ENCODE results near the gene FGR.
"Not testable (repeated sequence)": the region's sequence is repeated elsewhere in the genome, so short reads cannot be mapped to it uniquely, and the experiment has no call there.

The FGR gene

GRCh38 chr1:27634985-27635367 is at the start of gene FGR:
Gene FGR (minus strand): TSS chr1:27635185. CDS start chr1:27623916, 11,269 bp downstream.
- peak within 1 kb of the TSS; percentile 45 for H2AFZ ChIP-seq (ENCODE audit: low read length, unreplicated experiment)

GRCh38 chr1:27684176-27684575 is 49.2 kb upstream of the FGR start:
- H3K36me3 ChIP-seq (ENCODE audit: insufficient read depth, low read length), result no peaks in the 10 kb centered on the region
- no peak overlapping the region for H2AFZ ChIP-seq (ENCODE audit: low read length, unreplicated experiment)
- H3K4me3 ChIP-seq (ENCODE audit: low read depth, low read length), result no peak overlapping the region
- no peak overlapping the region for H3K27ac ChIP-seq (ENCODE audit: low read depth, low read length)
- H3K79me2 ChIP-seq (ENCODE audit: control insufficient read depth, insufficient read depth, low read length, unreplicated experiment), result no peaks in the 10 kb centered on the region
- no peaks in the 10 kb centered on the region for H3K27me3 ChIP-seq (ENCODE audit: insufficient read depth, low read length)
- peaks cover 3% of the 10 kb centered on the region for H3K4me1 ChIP-seq (ENCODE audit: control insufficient read depth, insufficient read depth, low read length, unreplicated experiment)

More at GRCh38 chr1:27634985-27635367, at the start of gene FGR:
- Histone ChIP-seq H3K36me3 (ENCODE audit: insufficient read depth, low read length) (no peaks in the 10 kb centered on the region), H3K27me3 (ENCODE audit: insufficient read depth, low read length) (peaks cover 18% of the 10 kb centered on the region; the same call in 1 of the 2 replicates), H3K4me3 (ENCODE audit: low read depth, low read length) (peak within 1 kb of the TSS; percentile 63), H3K4me1 (ENCODE audit: control insufficient read depth, insufficient read depth, low read length, unreplicated experiment) (peaks cover 11% of the 10 kb centered on the region), H3K27ac (ENCODE audit: low read depth, low read length) (no peak within 1 kb of the TSS), H3K79me2 (ENCODE audit: control insufficient read depth, insufficient read depth, low read length, unreplicated experiment) (no peaks in the 10 kb centered on the region)

GRCh38 chr1:27682351-27682944 is 47.5 kb upstream of the FGR start:
- H3K27ac ChIP-seq (ENCODE audit: low read depth, low read length), result no peak overlapping the region

GRCh38 chr1:27681580-27681979 is 46.6 kb upstream of the FGR start:
- not testable (repeated sequence) for H3K4me3 ChIP-seq (ENCODE audit: low read depth, low read length); H3K27me3 ChIP-seq (ENCODE audit: insufficient read depth, low read length); H3K36me3 ChIP-seq (ENCODE audit: insufficient read depth, low read length); H2AFZ ChIP-seq (ENCODE audit: low read length, unreplicated experiment); H3K79me2 ChIP-seq (ENCODE audit: control insufficient read depth, insufficient read depth, low read length, unreplicated experiment); H3K4me1 ChIP-seq (ENCODE audit: control insufficient read depth, insufficient read depth, low read length, unreplicated experiment); H3K27ac ChIP-seq (ENCODE audit: low read depth, low read length)

More at GRCh38 chr1:27682351-27682944, 47.5 kb upstream of the FGR start:
- Histone ChIP-seq H3K27me3 (ENCODE audit: insufficient read depth, low read length) (no peaks in the 10 kb centered on the region), H3K36me3 (ENCODE audit: insufficient read depth, low read length) (no peaks in the 10 kb centered on the region), H2AFZ (ENCODE audit: low read length, unreplicated experiment) (no peak overlapping the region), H3K4me3 (ENCODE audit: low read depth, low read length) (no peak overlapping the region), H3K79me2 (ENCODE audit: control insufficient read depth, insufficient read depth, low read length, unreplicated experiment) (no peaks in the 10 kb centered on the region), H3K4me1 (ENCODE audit: control insufficient read depth, insufficient read depth, low read length, unreplicated experiment) (no peaks in the 10 kb centered on the region)

GRCh38 chr1:27680225-27680791 is 45.3 kb upstream of the FGR start:
- not testable (repeated sequence) for H3K4me3 ChIP-seq (ENCODE audit: low read depth, low read length); H3K27ac ChIP-seq (ENCODE audit: low read depth, low read length); H2AFZ ChIP-seq (ENCODE audit: low read length, unreplicated experiment); H3K79me2 ChIP-seq (ENCODE audit: control insufficient read depth, insufficient read depth, low read length, unreplicated experiment); H3K27me3 ChIP-seq (ENCODE audit: insufficient read depth, low read length); H3K36me3 ChIP-seq (ENCODE audit: insufficient read depth, low read length); H3K4me1 ChIP-seq (ENCODE audit: control insufficient read depth, insufficient read depth, low read length, unreplicated experiment)

GRCh38 chr1:27678747-27679146 is 43.8 kb upstream of the FGR start:
- Histone ChIP-seq H3K36me3 (ENCODE audit: insufficient read depth, low read length) (no peaks in the 10 kb centered on the region), H3K79me2 (ENCODE audit: control insufficient read depth, insufficient read depth, low read length, unreplicated experiment) (no peaks in the 10 kb centered on the region), H2AFZ (ENCODE audit: low read length, unreplicated experiment) (no peak overlapping the region), H3K27me3 (ENCODE audit: insufficient read depth, low read length) (no peaks in the 10 kb centered on the region), H3K27ac (ENCODE audit: low read depth, low read length) (no peak overlapping the region), H3K4me3 (ENCODE audit: low read depth, low read length) (no peak overlapping the region), H3K4me1 (ENCODE audit: control insufficient read depth, insufficient read depth, low read length, unreplicated experiment) (no peaks in the 10 kb centered on the region)

- Histone ChIP-seq H3K4me3 (ENCODE audit: low read depth, low read length) (no peak overlapping the region), H2AFZ (ENCODE audit: low read length, unreplicated experiment) (no peak overlapping the region), H3K27me3 (ENCODE audit: insufficient read depth, low read length) (no peaks in the 10 kb centered on the region), H3K4me1 (ENCODE audit: control insufficient read depth, insufficient read depth, low read length, unreplicated experiment) (peaks cover 11% of the 10 kb centered on the region), H3K27ac (ENCODE audit: low read depth, low read length) (no peak overlapping the region), H3K79me2 (ENCODE audit: control insufficient read depth, insufficient read depth, low read length, unreplicated experiment) (peaks cover 7% of the 10 kb centered on the region), H3K36me3 (ENCODE audit: insufficient read depth, low read length) (no peaks in the 10 kb centered on the region)
These were observed 41.4 kb upstream of the FGR start for GRCh38 chr1:27676410-27676809.

GRCh38 chr1:27672750-27673112 is 37.7 kb upstream of the FGR start:
- H3K4me1 ChIP-seq (ENCODE audit: control insufficient read depth, insufficient read depth, low read length, unreplicated experiment), result peaks cover 23% of the 10 kb centered on the region
- H3K4me3 ChIP-seq (ENCODE audit: low read depth, low read length), result peak overlapping the region; percentile 98
- peaks cover 32% of the 10 kb centered on the region for H3K36me3 ChIP-seq (ENCODE audit: insufficient read depth, low read length)
- no peaks in the 10 kb centered on the region for H3K27me3 ChIP-seq (ENCODE audit: insufficient read depth, low read length)
- peaks cover 42% of the 10 kb centered on the region for H3K79me2 ChIP-seq (ENCODE audit: control insufficient read depth, insufficient read depth, low read length, unreplicated experiment)
- peak overlapping the region; percentile 88 for H3K27ac ChIP-seq (ENCODE audit: low read depth, low read length)
- peak overlapping the region; percentile 48 for H2AFZ ChIP-seq (ENCODE audit: low read length, unreplicated experiment)

GRCh38 chr1:27671964-27672749 is 37.2 kb upstream of the FGR start, which contains the start of gene IFI6:
Gene IFI6 (minus strand): TSS chr1:27672192. CDS start chr1:27669314, 2,878 bp downstream.
- H3K27ac ChIP-seq (ENCODE audit: low read depth, low read length), result peak within 1 kb of the TSS; percentile 88
- H3K4me3 ChIP-seq (ENCODE audit: low read depth, low read length), result peak within 1 kb of the TSS; percentile 98
- H3K4me1 ChIP-seq (ENCODE audit: control insufficient read depth, insufficient read depth, low read length, unreplicated experiment), result peaks cover 29% of the 10 kb centered on the region
- peaks cover 35% of the 10 kb centered on the region for H3K36me3 ChIP-seq (ENCODE audit: insufficient read depth, low read length)
- no peaks in the 10 kb centered on the region for H3K27me3 ChIP-seq (ENCODE audit: insufficient read depth, low read length)
- H3K79me2 ChIP-seq (ENCODE audit: control insufficient read depth, insufficient read depth, low read length, unreplicated experiment), result peaks cover 46% of the 10 kb centered on the region
- H2AFZ ChIP-seq (ENCODE audit: low read length, unreplicated experiment), result peak within 1 kb of the TSS; percentile 48

GRCh38 chr1:27669876-27670275 is 34.9 kb upstream of the FGR start:
- Histone ChIP-seq H2AFZ (ENCODE audit: low read length, unreplicated experiment) (no peak overlapping the region), H3K27me3 (ENCODE audit: insufficient read depth, low read length) (no peaks in the 10 kb centered on the region), H3K4me3 (ENCODE audit: low read depth, low read length) (peak overlapping the region; percentile 98), H3K36me3 (ENCODE audit: insufficient read depth, low read length) (peaks cover 48% of the 10 kb centered on the region), H3K79me2 (ENCODE audit: control insufficient read depth, insufficient read depth, low read length, unreplicated experiment) (peaks cover 51% of the 10 kb centered on the region), H3K27ac (ENCODE audit: low read depth, low read length) (peak overlapping the region; percentile 88), H3K4me1 (ENCODE audit: control insufficient read depth, insufficient read depth, low read length, unreplicated experiment) (peaks cover 49% of the 10 kb centered on the region)
